Measurements from ENCODE around the gene RAB10. TPM values are rescaled to one million over a fixed set of nuclear protein-coding genes. Genes with fewer than 3 reads are reported as not detected.
A peak's percentile ranks its signal among the peaks of the same experiment; 100 is the strongest.

Gene RAB10
- total and polyA plus RNA-seq, 9 of the 15 experiments (the other 6 are each of a cell fraction or from before 2014, with no cell fraction given): 25.1 to 214 (median 157) TPM

- TF ChIP-seq NFE2 (IDR thresholded peaks at IDR 0.05; ENCODE audit: low read depth) (0 out of 2 replicates have a peak, but pooled peaks have one; percentile 12), EZH2 (IDR thresholded peaks at IDR 0.05; ENCODE audit: borderline replicate concordance, low read depth, low read length) (no peak), ZNF224 (CRISPR knock-in tag; IDR thresholded peaks at IDR 0.05) (no peak), SPI1 (IDR thresholded peaks at IDR 0.05; ENCODE audit: borderline replicate concordance, low read depth, low read length) (peak; percentile 64; the same call in 1 of the 2 replicates), CBFA2T2 (conservative IDR thresholded peaks at IDR 0.05) (peak; percentile 27; the same call in 1 of the 2 replicates), NR2C2 (CRISPR knock-in tag; IDR thresholded peaks at IDR 0.05) (no peak), NR2C2 (tag; IDR thresholded peaks at IDR 0.05) (no peak), ZZZ3 (IDR thresholded peaks at IDR 0.05) (no peak), NKRF (IDR thresholded peaks at IDR 0.05; ENCODE audit: borderline replicate concordance) (no peak), CEBPB (tag; IDR thresholded peaks at IDR 0.05) (peak; percentile 52; the same call in 1 of the 2 replicates), RFX7 (CRISPR knock-in tag; IDR thresholded peaks at IDR 0.05) (no peak), TRIM25 (IDR thresholded peaks at IDR 0.05; ENCODE audit: borderline replicate concordance) (no peak), MGA (IDR thresholded peaks at IDR 0.05) (no peak)
Observed at GRCh38 chr2:26008851-26009566, 24.9 kb upstream of the RAB10 start (continued).
